ENCODE measurements around the gene NUBPL. TPM values are rescaled to one million over a fixed set of nuclear protein-coding genes. Genes with fewer than 3 reads are reported as not detected.

Gene NUBPL
- total RNA-seq, 4 donors from 2014 or later: 4.6 to 8.8 (median 7.7) TPM

GRCh38 chr14:31677630-31678029 lies 116.4 kb downstream of the NUBPL start:
- Histone ChIP-seq H3K27me3 (no peaks in the 10 kb centered on the region), H3K4me3 (no peak overlapping the region), H3K4me1 (no peaks in the 10 kb centered on the region), H3K27ac (no peak overlapping the region), H3K36me3 (no peaks in the 10 kb centered on the region), H3K9me3 (no peaks in the 10 kb centered on the region)
- no peak for DNase-seq
- TF ChIP-seq POLR2A (IDR thresholded peaks at IDR 0.05): no peak
- no peak for TF ChIP-seq CTCF (IDR thresholded peaks at IDR 0.05)

- no peak overlapping the region for H3K4me3 ChIP-seq
- H3K36me3 ChIP-seq: no peaks in the 10 kb centered on the region
Measured at GRCh38 chr14:31678421-31679249, 117.4 kb downstream of the NUBPL start.

GRCh38 chr14:31682768-31683167 lies 121.6 kb downstream of the NUBPL start:
- Histone ChIP-seq H3K4me3 (no peak overlapping the region), H3K27me3 (no peaks in the 10 kb centered on the region), H3K36me3 (no peaks in the 10 kb centered on the region), H3K27ac (no peak overlapping the region), H3K9me3 (no peaks in the 10 kb centered on the region), H3K4me1 (no peaks in the 10 kb centered on the region)
- TF ChIP-seq CTCF (IDR thresholded peaks at IDR 0.05) (no peak), POLR2A (IDR thresholded peaks at IDR 0.05) (no peak)
- no peak for DNase-seq

More at GRCh38 chr14:31678421-31679249, 117.4 kb downstream of the NUBPL start:
- no peaks in the 10 kb centered on the region for H3K4me1 ChIP-seq
- H3K9me3 ChIP-seq: no peaks in the 10 kb centered on the region
- H3K27me3 ChIP-seq: no peaks in the 10 kb centered on the region
- no peak for TF ChIP-seq CTCF (IDR thresholded peaks at IDR 0.05)
- no peak for TF ChIP-seq POLR2A (IDR thresholded peaks at IDR 0.05)
- no peak overlapping the region for H3K27ac ChIP-seq
- no peak for DNase-seq

GRCh38 chr14:31687726-31688125 lies 126.5 kb downstream of the NUBPL start:
- TF ChIP-seq CTCF (IDR thresholded peaks at IDR 0.05) (no peak), POLR2A (IDR thresholded peaks at IDR 0.05) (no peak)
- H3K27ac ChIP-seq: no peak overlapping the region
- H3K9me3 ChIP-seq: no peaks in the 10 kb centered on the region
- no peak for DNase-seq
- no peak overlapping the region for H3K4me3 ChIP-seq
- no peaks in the 10 kb centered on the region for H3K36me3 ChIP-seq
- no peaks in the 10 kb centered on the region for H3K27me3 ChIP-seq
- H3K4me1 ChIP-seq: no peaks in the 10 kb centered on the region

GRCh38 chr14:31690056-31690455 lies 128.9 kb downstream of the NUBPL start:
- H3K36me3 ChIP-seq: no peaks in the 10 kb centered on the region
- H3K27me3 ChIP-seq: no peaks in the 10 kb centered on the region
- TF ChIP-seq CTCF (IDR thresholded peaks at IDR 0.05) (no peak), POLR2A (IDR thresholded peaks at IDR 0.05) (no peak)
- H3K27ac ChIP-seq: no peak overlapping the region
- no peak overlapping the region for H3K4me3 ChIP-seq
- H3K4me1 ChIP-seq: no peaks in the 10 kb centered on the region
- no peaks in the 10 kb centered on the region for H3K9me3 ChIP-seq
- DNase-seq: no peak

Data from Peyer's patch (tissue), 4 donors.